Loucy (cell line): ENCODE data around the gene NKX1-2.

Experiments used
- CTCF ChIP-seq: fragments of 200-600 bp; sonication (generic); conservative IDR thresholded peaks from 2 replicates; pipeline ENCODE4 v1.5.1; 2014; ENCODE audit warnings: mild to moderate bottlenecking, antibody characterized with exemption, low read length
- EZH2phosphoT487 ChIP-seq: fragments of 200-600 bp; IDR thresholded peaks from 2 replicates; pipeline ENCODE4 v1.6.1; 2018; ENCODE audit warnings: antibody characterized with exemption, mild to moderate bottlenecking, moderate library complexity, borderline replicate concordance

GRCh38 chr10:124470544-124471434, 21.0 kb upstream of the NKX1-2 start:
- TF ChIP-seq CTCF: no peak
- TF ChIP-seq EZH2phosphoT487: no peak
